ENCODE measurements around the gene THTPA. TPM values are rescaled to one million over a fixed set of nuclear protein-coding genes. Genes with fewer than 3 reads are reported as not detected.

THTPA gene
- total RNA-seq, 4 donors from 2014 or later, result 6.4 to 16.8 (median 15.2) TPM

DNA sequence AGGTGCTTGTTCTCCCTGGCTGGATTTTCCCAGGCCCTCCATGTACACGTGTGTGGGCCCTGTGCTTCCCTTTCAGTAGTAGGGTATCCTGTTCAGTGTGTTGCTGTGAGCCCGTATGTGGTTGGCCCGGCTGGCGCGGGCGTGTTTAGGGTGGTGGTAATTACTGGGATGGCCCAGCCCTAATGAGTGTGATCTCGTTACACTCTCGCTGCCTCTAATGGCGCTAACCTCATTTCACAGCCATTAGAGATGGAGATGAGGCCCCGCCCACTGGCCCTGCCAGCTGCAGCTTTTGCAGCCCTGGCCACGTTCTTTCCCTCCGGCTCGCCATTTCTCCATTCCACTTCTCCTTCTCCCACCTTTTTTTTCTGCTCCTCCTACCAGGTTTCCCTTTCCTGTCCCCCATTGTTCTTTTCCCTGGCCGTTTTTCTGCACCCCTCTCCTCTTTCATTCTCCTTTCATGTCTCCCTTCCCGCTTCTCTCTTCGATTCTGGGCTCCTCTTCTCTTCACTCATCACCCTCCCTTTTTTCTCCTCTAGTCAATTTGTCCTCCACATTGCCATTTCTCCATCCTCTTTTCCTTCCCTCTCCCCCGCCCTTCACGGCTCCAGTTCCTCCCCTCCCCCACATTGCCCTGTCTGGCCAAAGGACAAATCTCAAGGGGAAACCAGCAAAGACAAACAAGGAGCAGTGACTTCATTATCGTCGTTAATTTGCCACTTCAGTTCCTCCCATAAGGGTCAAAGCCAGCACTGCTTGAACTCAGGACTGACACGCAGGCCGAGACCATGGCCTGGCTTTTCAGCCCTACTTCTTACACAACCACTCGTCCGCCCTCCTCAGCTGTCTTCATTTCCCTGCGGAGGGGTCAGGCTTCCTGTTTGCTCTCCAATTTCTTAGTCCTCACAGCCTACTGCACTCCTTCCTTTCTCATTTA lies 11.3 kb upstream of the THTPA start:
- H3K4me1 ChIP-seq, result no peaks in the 10 kb centered on the region
- no peaks in the 10 kb centered on the region for H3K36me3 ChIP-seq
- TF ChIP-seq CTCF (IDR thresholded peaks at IDR 0.05), result no peak
- no peak for TF ChIP-seq POLR2A (IDR thresholded peaks at IDR 0.05)
- DNase-seq, result no peak
- H3K27ac ChIP-seq, result no peak overlapping the region
- no peaks in the 10 kb centered on the region for H3K27me3 ChIP-seq
- no peak overlapping the region for H3K4me3 ChIP-seq
- H3K9me3 ChIP-seq, result no peaks in the 10 kb centered on the region
- intact Hi-C loops (cut with DNase I; ENCODE audit: low total_unique reads), result no loop called here

- H3K9me3 ChIP-seq, result no peaks in the 10 kb centered on the region
- H3K36me3 ChIP-seq, result no peaks in the 10 kb centered on the region
- DNase-seq, result no peak
- no peaks in the 10 kb centered on the region for H3K27me3 ChIP-seq
- no peak overlapping the region for H3K27ac ChIP-seq
- no peak for TF ChIP-seq POLR2A (IDR thresholded peaks at IDR 0.05)
- no peak for TF ChIP-seq CTCF (IDR thresholded peaks at IDR 0.05)
- no peaks in the 10 kb centered on the region for H3K4me1 ChIP-seq
- H3K4me3 ChIP-seq, result no peak overlapping the region
- intact Hi-C loops (cut with DNase I; ENCODE audit: low total_unique reads), result no loop called here
These were observed 10.2 kb upstream of the THTPA start for GRCh38 chr14:23545740-23546365.

DNA sequence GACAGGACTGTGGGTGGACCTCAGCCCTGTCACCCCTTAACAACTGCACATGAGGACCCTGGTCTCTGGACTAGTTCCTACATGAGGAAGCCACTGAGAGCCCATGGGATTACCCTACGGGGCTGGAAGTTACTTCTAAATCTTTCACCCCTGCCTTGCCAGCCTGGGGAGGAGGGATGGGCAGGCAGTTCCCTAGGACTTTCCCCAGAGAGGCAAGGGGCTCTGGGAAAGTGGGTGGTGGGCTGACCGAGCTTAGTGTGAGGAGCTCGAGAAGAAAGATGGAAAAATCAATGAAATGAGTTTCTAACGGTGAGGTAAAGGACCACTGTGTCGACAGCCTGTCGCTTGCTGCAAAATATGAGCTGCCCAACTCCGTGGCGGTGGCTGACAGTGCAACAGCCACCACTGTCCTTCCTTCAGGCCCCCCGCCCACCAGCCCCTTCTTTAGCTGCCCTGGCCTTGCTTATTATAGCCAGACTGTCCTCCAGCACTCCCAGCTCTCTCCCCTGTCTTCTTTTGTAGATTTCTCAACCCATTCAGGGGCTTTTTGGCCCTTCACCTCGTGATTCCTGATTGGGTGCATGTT lies 9.5 kb upstream of the THTPA start:
- no peak overlapping the region for H3K4me3 ChIP-seq
- H3K27ac ChIP-seq, result no peak overlapping the region
- intact Hi-C loops (cut with DNase I; ENCODE audit: low total_unique reads), result no loop called here
- no peaks in the 10 kb centered on the region for H3K4me1 ChIP-seq
- H3K36me3 ChIP-seq, result no peaks in the 10 kb centered on the region
- no peaks in the 10 kb centered on the region for H3K27me3 ChIP-seq
- no peaks in the 10 kb centered on the region for H3K9me3 ChIP-seq
- no peak for TF ChIP-seq POLR2A (IDR thresholded peaks at IDR 0.05)
- no peak for TF ChIP-seq CTCF (IDR thresholded peaks at IDR 0.05)
- DNase-seq, result no peak

GRCh38 chr14:23547924-23548323 lies 8.1 kb upstream of the THTPA start:
- no peak for DNase-seq
- Histone ChIP-seq H3K4me3 (no peak overlapping the region), H3K27me3 (no peaks in the 10 kb centered on the region), H3K4me1 (no peaks in the 10 kb centered on the region), H3K36me3 (no peaks in the 10 kb centered on the region), H3K27ac (peak overlapping the region in 1 of 2 donors; percentile 43), H3K9me3 (no peaks in the 10 kb centered on the region)
- TF ChIP-seq CTCF (IDR thresholded peaks at IDR 0.05) (no peak), POLR2A (IDR thresholded peaks at IDR 0.05) (no peak)
- intact Hi-C loops (cut with DNase I; ENCODE audit: low total_unique reads), result no loop called here

Data from uterus (tissue), 4 donors.